HG02571 (cell line): Measurements from ENCODE around the gene AGPAT4.

Source experiments
- ATAC-seq: cut with Tn5 transposase; IDR thresholded peaks from one replicate; pipeline ENCODE4 v1.9.1; 2021; ENCODE audit warnings: mild to moderate bottlenecking, moderate library complexity; ENCODE audit not compliant: unreplicated experiment

Gene AGPAT4

DNA sequence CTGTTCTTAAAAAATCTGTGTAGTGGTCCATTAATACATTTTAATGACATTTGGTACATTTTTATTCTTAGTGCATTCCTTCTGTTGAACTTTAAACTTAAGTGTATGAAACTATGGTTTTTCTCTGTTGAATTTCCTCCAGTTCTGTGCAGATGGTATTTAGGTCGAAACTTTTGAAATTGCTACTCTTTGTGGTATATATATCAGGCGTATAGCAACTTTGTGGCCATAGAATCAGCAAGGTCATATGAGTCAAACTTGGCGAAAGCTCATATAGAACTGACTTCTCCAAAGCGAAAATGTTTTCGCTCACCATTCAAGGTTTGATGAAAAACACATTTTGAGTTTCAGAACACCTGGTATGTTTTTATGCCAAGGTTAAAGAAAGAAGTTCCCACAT is 188.6 kb downstream of the AGPAT4 start:
- ATAC-seq = no peak

DNA sequence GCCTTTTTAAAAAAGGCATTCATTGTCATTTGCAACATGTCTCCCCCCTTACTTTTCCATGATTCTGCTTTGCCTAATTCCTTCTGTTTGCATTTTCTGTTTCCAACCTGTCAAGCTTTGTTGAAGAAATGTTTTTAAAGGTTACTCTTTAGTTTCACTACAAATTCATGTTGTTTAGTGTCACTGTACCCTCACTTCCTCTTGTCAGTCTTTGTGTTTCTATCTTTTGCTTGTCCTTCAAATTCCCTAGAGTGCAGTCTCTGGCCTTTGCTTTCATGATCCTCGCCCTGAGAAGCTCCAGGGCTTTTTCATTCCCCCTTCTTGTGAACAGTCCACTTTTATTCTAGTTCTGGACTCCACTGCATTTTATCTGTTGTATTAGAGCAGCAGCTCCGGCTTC is 191.6 kb downstream of the AGPAT4 start:
- ATAC-seq = no peak

DNA sequence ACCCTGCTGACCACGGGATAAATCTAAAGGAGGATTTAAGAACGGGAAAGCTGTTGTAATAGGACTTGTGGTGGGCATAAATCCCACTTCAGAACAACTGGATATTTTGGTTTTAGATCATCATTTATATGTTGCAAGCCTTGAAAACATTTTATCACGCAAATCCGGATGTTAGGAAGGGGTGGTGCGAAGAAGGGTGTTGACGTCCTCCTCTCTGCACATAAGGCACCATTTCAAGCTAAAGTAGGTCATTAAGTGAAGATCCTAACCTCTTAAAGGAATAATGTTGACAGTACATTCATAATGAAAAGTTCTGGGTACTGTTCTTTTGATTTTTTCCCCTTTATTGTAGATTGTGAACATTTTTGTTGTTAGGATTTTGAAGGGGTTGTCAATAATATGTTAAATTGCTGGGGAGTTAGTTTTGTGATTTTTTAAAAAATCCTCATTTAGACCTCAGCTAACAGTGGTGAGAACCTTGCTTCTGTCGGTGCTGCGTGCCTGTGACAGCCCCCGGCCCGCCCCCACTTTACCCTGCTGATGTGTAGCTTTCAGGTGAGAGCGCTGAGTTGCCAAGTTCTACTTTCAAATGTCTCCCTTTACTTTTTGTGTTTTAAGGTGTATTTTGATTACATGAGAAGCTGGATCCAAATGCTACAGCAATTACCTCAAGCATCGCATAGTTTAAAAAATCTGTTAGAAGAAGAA is 193.4 kb downstream of the AGPAT4 start:
- ATAC-seq = no peak
